Measurements from ENCODE around the gene JPT2. TPM values are rescaled to one million over a fixed set of nuclear protein-coding genes. Genes with fewer than 3 reads are reported as not detected.

The JPT2 gene
- total and polyA plus RNA-seq, 2 experiments from 2014 or later = 43.8 to 139 TPM

DNA sequence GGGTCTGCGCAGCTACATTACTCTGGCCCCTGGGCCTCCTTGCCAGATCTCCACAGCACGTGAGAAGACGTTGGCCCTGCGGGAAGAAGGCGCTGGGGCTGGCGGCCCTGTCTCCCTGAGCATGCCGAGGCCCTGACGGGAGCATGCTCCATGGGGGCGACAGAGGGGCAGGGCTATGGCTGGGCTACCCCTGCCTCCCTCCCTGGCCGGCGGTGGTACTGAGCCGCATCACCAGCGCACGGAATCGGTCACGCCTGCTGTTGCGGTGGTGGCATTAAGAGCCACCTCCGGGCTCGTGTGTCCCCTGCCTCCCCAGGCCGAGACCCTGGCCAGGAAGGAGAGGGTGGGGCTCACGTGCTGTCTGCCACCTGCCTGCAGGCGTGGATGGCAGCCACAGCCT lies 56.0 kb downstream of the JPT2 start (continued):
- TF ChIP-seq ETS1 (IDR thresholded peaks at IDR 0.05) (no peak), STAT1 (IDR thresholded peaks at IDR 0.05; ENCODE audit: unreplicated experiment) (no peak), ZNF331 (CRISPR knock-in tag; IDR thresholded peaks at IDR 0.05; ENCODE audit: low read depth) (no peak), POLR2AphosphoS5 (IDR thresholded peaks at IDR 0.05; ENCODE audit: low read depth) (no peak), JUNB (IDR thresholded peaks at IDR 0.05; ENCODE audit: unreplicated experiment) (no peak), NANOG (IDR thresholded peaks at IDR 0.05; ENCODE audit: borderline replicate concordance) (no peak), EZH2phosphoT487 (IDR thresholded peaks at IDR 0.05; ENCODE audit: unreplicated experiment) (no peak)
- TF ChIP-seq, protein P1, sequence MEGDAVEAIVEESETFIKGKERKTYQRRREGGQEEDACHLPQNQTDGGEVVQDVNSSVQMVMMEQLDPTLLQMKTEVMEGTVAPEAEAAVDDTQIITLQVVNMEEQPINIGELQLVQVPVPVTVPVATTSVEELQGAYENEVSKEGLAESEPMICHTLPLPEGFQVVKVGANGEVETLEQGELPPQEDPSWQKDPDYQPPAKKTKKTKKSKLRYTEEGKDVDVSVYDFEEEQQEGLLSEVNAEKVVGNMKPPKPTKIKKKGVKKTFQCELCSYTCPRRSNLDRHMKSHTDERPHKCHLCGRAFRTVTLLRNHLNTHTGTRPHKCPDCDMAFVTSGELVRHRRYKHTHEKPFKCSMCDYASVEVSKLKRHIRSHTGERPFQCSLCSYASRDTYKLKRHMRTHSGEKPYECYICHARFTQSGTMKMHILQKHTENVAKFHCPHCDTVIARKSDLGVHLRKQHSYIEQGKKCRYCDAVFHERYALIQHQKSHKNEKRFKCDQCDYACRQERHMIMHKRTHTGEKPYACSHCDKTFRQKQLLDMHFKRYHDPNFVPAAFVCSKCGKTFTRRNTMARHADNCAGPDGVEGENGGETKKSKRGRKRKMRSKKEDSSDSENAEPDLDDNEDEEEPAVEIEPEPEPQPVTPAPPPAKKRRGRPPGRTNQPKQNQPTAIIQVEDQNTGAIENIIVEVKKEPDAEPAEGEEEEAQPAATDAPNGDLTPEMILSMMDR (conservative IDR thresholded peaks at IDR 0.05; ENCODE audit: low read depth in 2 of 2) = no peak

GRCh38 chr16:1734816-1735215 lies 56.7 kb downstream of the JPT2 start:
- Mint-ChIP-seq H3K4me3 (no peak overlapping the region), H3K27ac (peak overlapping the region; percentile 40; the same call in 1 of the 2 replicates), H3K4me1 (no peaks in the 10 kb centered on the region), H3K36me3 (ENCODE audit: low read depth) (peaks cover 19% of the 10 kb centered on the region), H3K27me3 (ENCODE audit: insufficient read depth, low read depth, poor library complexity) (peaks cover 8% of the 10 kb centered on the region), H3K9me3 (peaks cover 3% of the 10 kb centered on the region; the same call in 1 of the 3 replicates)
- Histone ChIP-seq H3K4me1 (ENCODE audit: insufficient read depth) (no peaks in the 10 kb centered on the region), H2AFZ (no peak overlapping the region), H3K4me3 (no peak overlapping the region), H3K9me2 (ENCODE audit: insufficient read depth) (no peaks in the 10 kb centered on the region), H3F3A (replicated peaks; ENCODE audit: low read depth) (peaks cover 42% of the 10 kb centered on the region), H3K79me2 (replicated peaks; ENCODE audit: insufficient read depth) (no peaks in the 10 kb centered on the region), H4K20me1 (replicated peaks; ENCODE audit: insufficient read depth) (no peaks in the 10 kb centered on the region), H3K36me3 (ENCODE audit: insufficient read depth) (no peaks in the 10 kb centered on the region), H3K4me2 (no peak overlapping the region), H3K27ac (ENCODE audit: low read depth) (no peak overlapping the region), H3K27me3 (ENCODE audit: insufficient read depth) (no peaks in the 10 kb centered on the region)
- ATAC-seq (no peak), DNase-seq (ENCODE audit: low spot score) (no peak)
- TF ChIP-seq POLR2AphosphoS5 (IDR thresholded peaks at IDR 0.05; ENCODE audit: low read depth) = no peak
- no peak for TF ChIP-seq ETS1 (IDR thresholded peaks at IDR 0.05)
- TF ChIP-seq EZH2phosphoT487 (IDR thresholded peaks at IDR 0.05; ENCODE audit: unreplicated experiment) = no peak
- TF ChIP-seq NANOG (IDR thresholded peaks at IDR 0.05; ENCODE audit: borderline replicate concordance) = no peak

DNA sequence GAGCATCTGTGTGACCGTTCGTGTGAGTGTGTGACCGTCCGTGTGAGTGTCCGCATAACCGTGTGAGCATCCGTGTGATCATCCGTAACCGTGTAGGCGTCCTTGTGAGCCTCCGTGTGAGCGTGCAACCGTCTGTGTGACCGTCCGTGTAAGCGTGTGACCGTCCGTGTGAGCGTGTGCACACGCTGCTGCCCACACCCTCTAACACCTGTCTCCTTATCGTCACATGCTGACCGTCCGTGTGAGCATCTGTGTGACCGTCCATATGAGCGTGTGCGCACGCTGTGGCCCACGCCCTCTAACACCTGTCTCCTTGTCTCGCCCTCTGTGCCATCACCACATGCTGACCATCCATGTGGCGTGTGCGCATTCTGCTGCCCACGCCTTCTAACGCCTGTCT lies 62.2 kb downstream of the JPT2 start:
- peaks cover 8% of the 10 kb centered on the region; the same call in 2 of the 3 replicates for H3K36me3 Mint-ChIP-seq (ENCODE audit: low read depth)
- H2AFZ ChIP-seq = no peak overlapping the region
- ATAC-seq = no peak
- H3K9me3 Mint-ChIP-seq = peaks cover 3% of the 10 kb centered on the region; the same call in 2 of the 3 replicates
- peaks cover 6% of the 10 kb centered on the region for H3K27me3 Mint-ChIP-seq (ENCODE audit: insufficient read depth, low read depth, poor library complexity)
- no peaks in the 10 kb centered on the region for H3K9me2 ChIP-seq (ENCODE audit: insufficient read depth)
- no peak overlapping the region for H3K27ac ChIP-seq (ENCODE audit: low read depth)
- H3K4me2 ChIP-seq = no peak overlapping the region
- H3F3A ChIP-seq (replicated peaks; ENCODE audit: low read depth) = peaks cover 43% of the 10 kb centered on the region
- no peaks in the 10 kb centered on the region for H3K27me3 ChIP-seq (ENCODE audit: insufficient read depth)
- no peak overlapping the region for H3K4me3 ChIP-seq
- no peaks in the 10 kb centered on the region for H3K79me2 ChIP-seq (replicated peaks; ENCODE audit: insufficient read depth)
- no peaks in the 10 kb centered on the region for H3K4me1 Mint-ChIP-seq
- no peaks in the 10 kb centered on the region for H3K4me1 ChIP-seq (ENCODE audit: insufficient read depth)
- no peak overlapping the region for H3K4me3 Mint-ChIP-seq
- H3K27ac Mint-ChIP-seq = no peak overlapping the region
- no peaks in the 10 kb centered on the region for H4K20me1 ChIP-seq (replicated peaks; ENCODE audit: insufficient read depth)
- no peak for DNase-seq (ENCODE audit: low spot score)
- H3K36me3 ChIP-seq (ENCODE audit: insufficient read depth) = no peaks in the 10 kb centered on the region
- TF ChIP-seq REST (IDR thresholded peaks at IDR 0.05; ENCODE audit: unreplicated experiment) (no peak), ZNF331 (CRISPR knock-in tag; IDR thresholded peaks at IDR 0.05; ENCODE audit: low read depth) (no peak), CREB1 (CRISPR knock-in tag; IDR thresholded peaks at IDR 0.05; ENCODE audit: low read depth) (no peak), EZH2 (IDR thresholded peaks at IDR 0.05; ENCODE audit: low read depth, unreplicated experiment) (no peak), ZNF114 (CRISPR knock-in tag; IDR thresholded peaks at IDR 0.05) (no peak)
